RWPE1 (cell line): ENCODE results near the gene ARHGEF26.

ENCODE experiments used
- CTCF ChIA-PET: fragments of 350-600 bp; sonication (Branson Sonifier 250); formaldehyde crosslinking; extraction: SDS; loops from one replicate; lab custom pipeline; 2021; lab: Yijun Ruan, JAX
- POLR2A ChIA-PET: fragments of 400-600 bp; formaldehyde crosslinking; extraction: SDS; loops from one replicate; lab custom pipeline; 2020; ENCODE audit warnings: antibody characterized with exemption; ENCODE audit not compliant: low non-redundant PET; lab: Yijun Ruan, JAX
- DNase-seq: peaks from one replicate; pipeline ENCODE4 v3.0.0; 2012; ENCODE audit warnings: low spot score
- H3K27ac ChIP-seq: fragments of 450-650 bp; 2 replicates; pipeline ENCODE4 v1.5.1; 2017
- CTCF ChIP-seq: fragments of 450-650 bp; conservative IDR thresholded peaks from 2 replicates; pipeline ENCODE4 v1.5.1; 2017; ENCODE audit warnings: low read depth, mild to moderate bottlenecking

Gene ARHGEF26

GRCh38 chr3:154175041-154175440 is 53.9 kb downstream of the ARHGEF26 start:
- DNase-seq: no peak
- ChIA-PET CTCF (no interaction called here), POLR2A (no interaction called here)
- TF ChIP-seq CTCF: no peak
- H3K27ac ChIP-seq: no peak overlapping the region

DNA sequence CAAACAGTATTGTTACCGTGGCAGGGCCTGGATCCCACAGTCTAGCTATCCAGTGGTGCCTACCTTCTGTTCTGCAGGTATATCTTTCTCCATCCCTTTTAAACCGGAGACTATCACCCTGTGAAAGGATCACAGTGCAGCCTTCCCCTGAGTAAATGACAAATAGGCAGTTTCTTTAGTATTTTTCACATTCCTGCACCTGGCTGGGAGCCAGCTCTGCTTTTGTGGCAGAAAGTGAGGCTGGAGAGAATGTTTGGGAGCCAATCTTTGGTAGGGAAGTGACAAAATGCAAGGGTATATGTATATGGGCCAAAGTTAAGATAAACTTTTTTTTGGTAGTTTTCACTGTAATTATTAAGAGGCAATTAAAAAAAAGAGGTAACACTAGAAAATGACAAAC is 54.8 kb downstream of the ARHGEF26 start:
- POLR2A ChIA-PET: no interaction called here
- DNase-seq: no peak
- TF ChIP-seq CTCF: no peak
- H3K27ac ChIP-seq: no peak overlapping the region
- CTCF ChIA-PET: interaction anchor here (0.6 kb wide), 1 partner anchor 1772 kb away, joined by 4 read pairs; no protein-coding TSS in a partner anchor

- ChIA-PET CTCF (no interaction called here), POLR2A (no interaction called here)
- no peak for DNase-seq
- no peak for TF ChIP-seq CTCF
- H3K27ac ChIP-seq: no peak overlapping the region
Observed at GRCh38 chr3:154177406-154177805, 56.2 kb downstream of the ARHGEF26 start.

GRCh38 chr3:154178172-154178571 is 57.0 kb downstream of the ARHGEF26 start:
- CTCF ChIA-PET: no interaction called here
- TF ChIP-seq CTCF: no peak
- no peak overlapping the region for H3K27ac ChIP-seq
- no peak for DNase-seq
- POLR2A ChIA-PET: no interaction called here

- ChIA-PET POLR2A (no interaction called here), CTCF (interaction anchor here (0.6 kb wide), 1 partner anchor 16 kb away, joined by 3 read pairs; no protein-coding TSS in a partner anchor)
- TF ChIP-seq CTCF: no peak
- no peak overlapping the region for H3K27ac ChIP-seq
- peak; percentile 4 for DNase-seq
Observed at GRCh38 chr3:154180836-154181691, 59.9 kb downstream of the ARHGEF26 start.

- no peak for DNase-seq
- ChIA-PET CTCF (no interaction called here), POLR2A (no interaction called here)
- no peak overlapping the region for H3K27ac ChIP-seq
- no peak for TF ChIP-seq CTCF
Observed at GRCh38 chr3:154182322-154182922, 61.2 kb downstream of the ARHGEF26 start.
